Measurements from ENCODE around the gene CHTOP.
"Not testable (repeated sequence)": the region's sequence is repeated elsewhere in the genome, so short reads cannot be mapped to it uniquely, and the experiment has no call there.

The CHTOP gene

DNA sequence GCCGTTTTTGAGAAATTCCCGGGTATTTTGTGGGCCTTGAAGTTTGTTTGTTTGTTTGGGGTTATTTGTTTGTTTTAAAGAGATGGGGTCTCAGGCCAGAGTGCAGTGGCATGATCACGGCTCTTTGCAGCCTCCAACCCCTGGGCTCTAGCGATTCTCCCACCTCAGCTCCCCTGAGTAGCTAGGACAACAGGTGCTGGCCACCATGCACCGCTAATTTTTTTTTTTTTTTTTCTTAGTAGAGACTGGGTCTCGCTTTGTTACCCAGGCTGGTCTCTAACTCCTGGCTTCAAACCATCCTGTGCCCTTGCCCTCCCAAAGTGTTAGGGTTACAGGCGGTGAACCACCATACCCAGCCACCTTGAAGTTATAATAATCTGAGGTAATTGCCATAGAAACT, 2.0 kb downstream of the CHTOP start:
- H3K4me3 ChIP-seq (ENCODE audit: low read depth, low read length), result no peak overlapping the region
- TF ChIP-seq, protein P1, sequence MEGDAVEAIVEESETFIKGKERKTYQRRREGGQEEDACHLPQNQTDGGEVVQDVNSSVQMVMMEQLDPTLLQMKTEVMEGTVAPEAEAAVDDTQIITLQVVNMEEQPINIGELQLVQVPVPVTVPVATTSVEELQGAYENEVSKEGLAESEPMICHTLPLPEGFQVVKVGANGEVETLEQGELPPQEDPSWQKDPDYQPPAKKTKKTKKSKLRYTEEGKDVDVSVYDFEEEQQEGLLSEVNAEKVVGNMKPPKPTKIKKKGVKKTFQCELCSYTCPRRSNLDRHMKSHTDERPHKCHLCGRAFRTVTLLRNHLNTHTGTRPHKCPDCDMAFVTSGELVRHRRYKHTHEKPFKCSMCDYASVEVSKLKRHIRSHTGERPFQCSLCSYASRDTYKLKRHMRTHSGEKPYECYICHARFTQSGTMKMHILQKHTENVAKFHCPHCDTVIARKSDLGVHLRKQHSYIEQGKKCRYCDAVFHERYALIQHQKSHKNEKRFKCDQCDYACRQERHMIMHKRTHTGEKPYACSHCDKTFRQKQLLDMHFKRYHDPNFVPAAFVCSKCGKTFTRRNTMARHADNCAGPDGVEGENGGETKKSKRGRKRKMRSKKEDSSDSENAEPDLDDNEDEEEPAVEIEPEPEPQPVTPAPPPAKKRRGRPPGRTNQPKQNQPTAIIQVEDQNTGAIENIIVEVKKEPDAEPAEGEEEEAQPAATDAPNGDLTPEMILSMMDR (IDR thresholded peaks at IDR 0.05; ENCODE audit: low read depth, low read length), result no peak

DNA sequence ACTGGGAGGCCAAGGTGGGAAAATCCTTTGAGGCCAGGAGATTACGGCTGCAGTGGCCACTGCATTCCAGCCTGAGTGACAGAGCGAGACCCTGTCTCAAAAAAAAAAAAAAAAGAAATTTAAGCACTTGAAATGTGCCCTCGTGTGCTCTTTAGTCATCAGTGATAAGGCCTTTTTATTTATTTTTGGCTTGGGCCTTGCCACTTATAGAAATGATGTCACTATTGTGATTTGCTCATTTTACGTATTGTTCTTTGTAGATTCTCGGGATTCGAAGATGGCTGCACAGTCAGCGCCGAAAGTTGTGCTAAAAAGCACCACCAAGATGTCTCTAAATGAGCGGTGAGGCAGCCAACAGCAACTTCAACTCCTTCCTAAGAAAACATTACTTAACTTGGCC, 2.4 kb downstream of the CHTOP start:
- no peak overlapping the region for H3K4me3 ChIP-seq (ENCODE audit: low read depth, low read length)
- TF ChIP-seq, protein P1 (IDR thresholded peaks at IDR 0.05; ENCODE audit: low read depth, low read length), result no peak

DNA sequence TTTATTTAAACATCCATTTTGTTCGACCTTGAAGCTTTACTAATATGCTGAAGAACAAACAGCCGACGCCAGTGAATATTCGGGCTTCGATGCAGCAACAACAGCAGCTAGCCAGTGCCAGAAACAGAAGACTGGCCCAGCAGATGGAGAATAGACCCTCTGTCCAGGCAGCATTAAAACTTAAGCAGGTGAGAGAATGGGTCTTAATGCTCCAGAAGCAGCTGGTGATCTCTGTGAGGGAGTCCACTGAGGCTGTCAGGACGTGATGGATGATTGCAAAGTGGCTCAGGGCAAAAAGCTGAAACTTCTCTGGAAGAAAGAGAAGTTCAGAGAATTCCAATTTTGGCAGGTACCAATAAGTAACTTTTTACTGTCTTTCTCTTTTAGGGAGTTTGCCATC, 4.4 kb downstream of the CHTOP start:
- TF ChIP-seq, protein P1 (IDR thresholded peaks at IDR 0.05; ENCODE audit: low read depth, low read length), result no peak

DNA sequence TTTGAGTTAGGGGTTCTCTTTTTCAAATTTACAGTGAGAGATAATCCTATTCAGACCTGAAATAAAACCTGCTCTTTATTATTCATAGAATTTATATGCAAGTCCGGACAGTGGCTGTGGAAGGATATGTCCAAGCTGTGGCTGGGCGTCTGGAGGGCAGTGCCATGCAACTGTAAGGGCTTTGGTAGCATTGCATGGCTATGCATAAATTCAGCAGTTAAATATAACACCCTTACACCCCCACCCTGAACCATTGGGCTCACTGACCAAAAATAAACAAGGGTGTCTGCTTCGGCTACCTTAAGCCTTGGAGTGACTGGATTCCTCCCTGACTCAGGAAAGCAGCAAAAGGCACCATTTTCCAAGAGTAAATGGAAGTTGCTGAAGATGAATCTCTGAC, 5.4 kb downstream of the CHTOP start:
- no peak overlapping the region for H3K4me3 ChIP-seq (ENCODE audit: low read depth, low read length)
- TF ChIP-seq, protein P1 (IDR thresholded peaks at IDR 0.05; ENCODE audit: low read depth, low read length), result no peak

More for the DNA sequence above, 4.4 kb downstream of the CHTOP start:
- H3K4me3 ChIP-seq (ENCODE audit: low read depth, low read length), result no peak overlapping the region

DNA sequence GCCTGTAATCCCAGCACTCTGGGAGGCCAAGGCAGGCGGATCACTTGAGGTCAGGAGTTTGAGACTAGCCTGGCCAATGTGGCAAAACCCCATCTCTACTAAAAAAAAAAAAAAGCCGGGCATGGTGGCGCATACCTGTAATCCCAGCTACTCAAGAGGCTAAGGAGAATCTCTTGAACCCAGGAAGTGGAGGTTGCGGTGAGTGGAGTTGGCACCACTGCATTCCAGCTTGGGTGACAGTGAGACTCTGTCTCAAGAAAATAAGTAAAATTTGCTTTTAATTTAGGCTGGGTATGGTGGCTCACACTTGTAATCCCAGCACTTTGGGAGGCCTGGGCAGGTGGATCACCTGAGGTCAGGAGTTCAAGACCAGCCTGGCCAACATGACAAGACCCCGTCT, 6.3 kb downstream of the CHTOP start:
- H3K4me3 ChIP-seq (ENCODE audit: low read depth, low read length), result not testable (repeated sequence)

DNA sequence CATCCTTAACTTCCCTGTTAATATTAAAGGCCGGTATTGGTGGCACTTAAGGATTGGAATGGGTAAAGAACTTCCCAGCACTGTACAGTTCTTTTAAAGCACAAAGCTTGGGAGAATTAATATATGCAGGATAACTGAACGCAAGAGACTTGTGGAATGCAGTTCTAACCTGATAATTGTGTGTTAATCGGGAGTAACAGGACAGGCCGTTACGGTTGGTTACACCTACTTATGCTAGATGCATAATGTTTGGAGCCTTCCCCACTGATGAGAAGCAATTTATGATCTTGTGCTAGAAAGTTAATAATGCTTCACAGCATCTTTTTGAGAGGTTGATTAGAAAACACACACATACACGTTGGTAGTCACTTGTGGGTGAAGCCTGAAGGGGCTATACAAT, 7.0 kb downstream of the CHTOP start:
- TF ChIP-seq, protein P1 (IDR thresholded peaks at IDR 0.05; ENCODE audit: low read depth, low read length), result no peak
- no peak overlapping the region for H3K4me3 ChIP-seq (ENCODE audit: low read depth, low read length)

DNA sequence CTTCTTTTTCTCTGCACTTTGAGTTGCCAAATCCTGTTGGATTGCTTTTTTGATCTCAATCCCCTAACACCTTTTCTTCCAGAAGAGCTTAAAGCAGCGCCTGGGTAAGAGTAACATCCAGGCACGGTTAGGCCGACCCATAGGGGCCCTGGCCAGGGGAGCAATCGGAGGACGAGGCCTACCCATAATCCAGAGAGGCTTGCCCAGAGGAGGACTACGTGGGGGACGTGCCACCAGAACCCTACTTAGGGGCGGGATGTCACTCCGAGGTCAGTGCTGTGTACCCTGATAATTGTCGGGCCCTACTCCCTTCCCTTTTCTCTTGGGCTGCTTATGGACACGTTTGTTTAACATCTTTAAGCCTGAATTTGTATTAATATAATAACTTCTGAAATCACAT, 8.3 kb downstream of the CHTOP start:
- no peak overlapping the region for H3K4me3 ChIP-seq (ENCODE audit: low read depth, low read length)
- TF ChIP-seq, protein P1 (IDR thresholded peaks at IDR 0.05; ENCODE audit: low read depth, low read length), result no peak

DNA sequence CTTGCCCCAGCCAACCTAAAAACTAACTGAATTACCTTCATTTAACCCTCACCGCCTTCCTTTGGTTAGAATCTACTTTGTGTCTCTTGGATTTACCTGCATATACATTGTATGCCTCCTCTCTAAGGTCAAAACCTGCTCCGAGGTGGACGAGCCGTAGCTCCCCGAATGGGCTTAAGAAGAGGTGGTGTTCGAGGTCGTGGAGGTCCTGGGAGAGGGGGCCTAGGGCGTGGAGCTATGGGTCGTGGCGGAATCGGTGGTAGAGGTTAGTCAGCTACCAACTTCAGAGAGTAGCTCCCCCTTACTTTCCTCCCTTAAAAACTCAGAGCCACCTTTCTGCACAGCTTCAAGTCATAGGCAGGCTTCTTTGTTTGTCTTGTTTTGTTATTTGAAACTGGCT, 9.2 kb downstream of the CHTOP start:
- H3K4me3 ChIP-seq (ENCODE audit: low read depth, low read length), result no peak overlapping the region
- TF ChIP-seq, protein P1 (IDR thresholded peaks at IDR 0.05; ENCODE audit: low read depth, low read length), result no peak
